Caki2 (cell line): ENCODE results near the gene ADPRH. TPM values are rescaled to one million over a fixed set of nuclear protein-coding genes. Genes with fewer than 3 reads are reported as not detected.

Experiments used
- DNase-seq: peaks from one replicate; pipeline ENCODE4 v3.0.0-alpha.2; 2015; ENCODE audit warnings: low read depth
- in situ Hi-C: cut with HindIII; loops from 2 replicates; pipeline ENCODE4 v1.10.0; 2016; ENCODE audit warnings: low sequenced_read_pairs, low pct_unique_long_range_greater_than_20kb, mixed read lengths
- total RNA-seq: library from RNA; depleted of rRNA; stranded (reverse); fragments of >200 nt; shearing (Covaris generic); gene quantifications from 2 replicates; pipeline ENCODE4 v1.2.3, GENCODE V29; 2014; ENCODE audit warnings: low replicate concordance

ADPRH gene
- total RNA-seq, 1 experiment from 2014 or later, result 1.7 TPM

GRCh38 chr3:119613872-119614271 lies 34.6 kb downstream of the ADPRH start:
- no peak for DNase-seq
- in situ Hi-C loops, result no loop called here

- DNase-seq, result no peak
- in situ Hi-C loops, result no loop called here
Measured at GRCh38 chr3:119616056-119616455, 36.8 kb downstream of the ADPRH start.

GRCh38 chr3:119619094-119619493 lies 39.8 kb downstream of the ADPRH start:
- no peak for DNase-seq
- in situ Hi-C loops, result no loop called here

- no peak for DNase-seq
- in situ Hi-C loops, result no loop called here
Measured at GRCh38 chr3:119620899-119621298, 41.6 kb downstream of the ADPRH start.

GRCh38 chr3:119624002-119624720 lies 44.9 kb downstream of the ADPRH start:
- in situ Hi-C loops, result no loop called here
- no peak for DNase-seq

- no peak for DNase-seq
- in situ Hi-C loops, result no loop called here
Measured at GRCh38 chr3:119625451-119626153, 46.3 kb downstream of the ADPRH start.

- no peak for DNase-seq
- in situ Hi-C loops, result no loop called here
Measured at GRCh38 chr3:119626196-119626595, 46.9 kb downstream of the ADPRH start.

GRCh38 chr3:119627461-119627860 lies 48.2 kb downstream of the ADPRH start:
- in situ Hi-C loops, result no loop called here
- no peak for DNase-seq

GRCh38 chr3:119628390-119628789 lies 49.1 kb downstream of the ADPRH start:
- no peak for DNase-seq
- in situ Hi-C loops, result no loop called here

GRCh38 chr3:119628816-119629445 lies 49.6 kb downstream of the ADPRH start:
- in situ Hi-C loops, result no loop called here
- no peak for DNase-seq

GRCh38 chr3:119630128-119630879 lies 51.0 kb downstream of the ADPRH start:
- in situ Hi-C loops, result no loop called here
- no peak for DNase-seq

GRCh38 chr3:119630880-119631329 lies 51.6 kb downstream of the ADPRH start:
- in situ Hi-C loops, result no loop called here
- no peak for DNase-seq

- no peak for DNase-seq
- in situ Hi-C loops, result no loop called here
Measured at GRCh38 chr3:119631516-119631915, 52.2 kb downstream of the ADPRH start.

GRCh38 chr3:119632216-119632615 lies 52.9 kb downstream of the ADPRH start:
- DNase-seq, result no peak
- in situ Hi-C loops, result no loop called here

- in situ Hi-C loops, result no loop called here
- DNase-seq, result no peak
Measured at GRCh38 chr3:119632829-119633228, 53.5 kb downstream of the ADPRH start.

GRCh38 chr3:119635719-119636118 lies 56.4 kb downstream of the ADPRH start:
- no peak for DNase-seq
- in situ Hi-C loops, result no loop called here

GRCh38 chr3:119636249-119636648 lies 57.0 kb downstream of the ADPRH start:
- no peak for DNase-seq
- in situ Hi-C loops, result no loop called here

GRCh38 chr3:119636891-119637611 lies 57.8 kb downstream of the ADPRH start:
- in situ Hi-C loops, result no loop called here
- DNase-seq, result no peak
